ENCODE data around the gene NHP2. TPM values are rescaled to one million over a fixed set of nuclear protein-coding genes. Genes with fewer than 3 reads are reported as not detected.
A peak's percentile ranks its signal among the peaks of the same experiment; 100 is the strongest.

Gene NHP2
- total RNA-seq, 4 donors from 2014 or later = 109 to 257 (median 177) TPM

DNA sequence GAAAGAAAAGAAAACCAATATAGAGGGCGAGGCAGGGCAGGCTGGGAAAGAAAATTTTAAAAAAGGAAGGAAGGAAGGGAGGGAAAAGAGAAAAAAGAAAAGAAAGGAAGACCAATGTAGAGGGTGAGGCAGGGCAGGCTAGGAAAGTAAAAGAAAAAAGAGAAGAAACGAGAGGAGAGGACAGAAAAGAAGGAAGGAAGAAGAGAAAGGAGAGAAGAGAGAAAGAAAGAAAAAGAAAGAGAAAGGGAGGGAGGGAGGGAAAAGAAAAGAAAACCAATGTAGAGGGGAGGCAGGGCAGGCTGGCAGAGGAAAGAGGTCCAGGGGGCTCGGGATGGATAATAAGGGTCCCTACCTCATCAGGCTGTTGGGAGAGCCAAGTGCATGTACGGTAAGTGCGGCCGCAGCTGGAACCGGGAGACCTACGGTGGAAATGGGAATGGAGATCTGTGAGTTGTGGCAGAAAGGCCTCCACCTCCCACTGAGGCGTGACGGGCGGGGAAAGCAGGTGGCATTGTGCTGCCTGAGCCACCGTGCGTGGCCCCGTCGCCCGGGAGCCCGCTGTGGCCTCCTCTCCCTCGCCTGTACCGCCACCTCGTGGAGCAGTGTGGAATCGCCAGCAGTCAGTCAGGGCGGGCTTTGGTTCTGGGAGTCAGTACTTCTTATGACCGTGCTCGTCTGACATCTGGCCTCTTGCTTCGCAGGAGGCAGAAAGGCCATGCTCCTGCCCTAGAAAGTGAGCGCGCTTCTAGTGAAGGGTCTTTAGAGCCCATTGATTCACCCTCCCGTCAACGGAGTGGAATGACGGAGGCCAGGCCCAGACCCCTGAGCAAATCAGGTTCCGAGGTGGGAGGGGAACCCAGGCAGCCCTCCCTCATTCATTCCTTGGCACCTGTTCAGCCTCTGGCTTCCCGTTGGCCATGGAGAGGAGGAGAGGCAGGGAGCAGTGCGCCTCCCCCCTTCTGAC, 10.4 kb upstream of the NHP2 start:
- WGBS, 2 donors = 9 to 17% methylated on average over 11 to 33 of the region's 33 CpGs
- no peaks in the 10 kb centered on the region for H3K27me3 ChIP-seq
- no peak for TF ChIP-seq POLR2A (IDR thresholded peaks at IDR 0.05)
- peak; percentile 95 to 99 (median 98) for TF ChIP-seq CTCF (IDR thresholded peaks at IDR 0.05)

DNA sequence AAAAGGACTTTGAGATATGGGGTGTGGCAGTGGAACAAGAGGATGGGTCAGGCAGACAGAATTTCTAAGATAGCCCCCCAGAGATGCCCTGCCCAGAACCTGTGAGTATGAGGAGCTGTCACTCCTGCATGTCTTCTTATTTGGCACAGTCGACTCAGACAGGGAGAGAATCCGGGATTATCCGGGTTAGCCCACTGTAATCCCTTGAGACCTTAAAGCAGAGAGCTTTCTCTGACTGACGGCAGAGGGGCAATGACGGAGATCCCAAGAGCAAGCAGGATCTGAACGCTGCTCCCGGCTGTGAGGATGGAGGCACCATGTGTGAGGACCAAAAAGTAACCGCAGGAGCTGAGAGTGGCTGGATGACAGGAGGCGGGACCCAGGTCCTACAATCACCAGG, 8.8 kb upstream of the NHP2 start:
- H3K4me1 ChIP-seq = peaks cover 0 to 8% of the 10 kb centered on the region in 2 donors
- H3K4me3 ChIP-seq (replicated peaks in 1 of 3) = no peak overlapping the region
- intact Hi-C loops (cut with DNase I) = no loop called here
- H3K27me3 ChIP-seq = no peaks in the 10 kb centered on the region
- no peaks in the 10 kb centered on the region for H3K36me3 ChIP-seq
- no peak overlapping the region for H3K27ac ChIP-seq
- TF ChIP-seq POLR2A (IDR thresholded peaks at IDR 0.05) (no peak), CTCF (IDR thresholded peaks at IDR 0.05) (no peak)
- H3K9me3 ChIP-seq = no peaks in the 10 kb centered on the region
- WGBS, 2 donors = 82 to 83% methylated on average over 9 of the region's 9 CpGs
- DNase-seq = no peak

More for the DNA sequence above, 10.4 kb upstream of the NHP2 start:
- Histone ChIP-seq H3K4me3 (replicated peaks in 1 of 3) (no peak overlapping the region), H3K4me1 (peaks cover 0 to 8% of the 10 kb centered on the region in 2 donors), H3K27ac (no peak overlapping the region), H3K9me3 (no peaks in the 10 kb centered on the region), H3K36me3 (no peaks in the 10 kb centered on the region)
- DNase-seq = peak; percentile 94 to 97
- intact Hi-C loops (cut with DNase I) = no loop called here

DNA sequence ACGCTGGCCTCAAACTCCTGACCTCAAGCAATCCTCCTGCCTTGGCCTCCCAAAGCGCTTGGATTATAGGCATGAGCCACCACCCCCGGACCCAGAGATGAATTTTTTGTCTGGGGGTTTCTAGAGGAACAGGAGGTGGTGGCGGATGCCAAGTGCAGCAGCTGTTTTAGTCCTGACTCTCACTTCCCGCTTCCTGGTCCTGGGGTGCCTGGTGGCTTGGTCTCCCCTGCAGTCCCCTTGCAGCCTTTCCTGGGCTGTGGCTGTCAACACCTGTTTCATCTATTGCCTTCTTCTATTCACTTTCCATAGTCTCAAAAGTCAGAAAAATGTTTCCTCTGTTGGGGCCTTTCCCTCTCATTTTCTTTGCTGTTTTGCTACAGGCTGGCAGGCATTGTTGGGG, 6.5 kb upstream of the NHP2 start:
- 86 to 97% methylated on average over 5 of the region's 5 CpGs for WGBS, 2 donors
- Histone ChIP-seq H3K9me3 (no peaks in the 10 kb centered on the region), H3K4me3 (replicated peaks in 1 of 3) (no peak overlapping the region), H3K36me3 (no peaks in the 10 kb centered on the region), H3K4me1 (peaks cover 0 to 8% of the 10 kb centered on the region in 2 donors), H3K27ac (no peak overlapping the region), H3K27me3 (no peaks in the 10 kb centered on the region)
- TF ChIP-seq CTCF (IDR thresholded peaks at IDR 0.05) = no peak
- DNase-seq = no peak
- intact Hi-C loops (cut with DNase I) = no loop called here

DNA sequence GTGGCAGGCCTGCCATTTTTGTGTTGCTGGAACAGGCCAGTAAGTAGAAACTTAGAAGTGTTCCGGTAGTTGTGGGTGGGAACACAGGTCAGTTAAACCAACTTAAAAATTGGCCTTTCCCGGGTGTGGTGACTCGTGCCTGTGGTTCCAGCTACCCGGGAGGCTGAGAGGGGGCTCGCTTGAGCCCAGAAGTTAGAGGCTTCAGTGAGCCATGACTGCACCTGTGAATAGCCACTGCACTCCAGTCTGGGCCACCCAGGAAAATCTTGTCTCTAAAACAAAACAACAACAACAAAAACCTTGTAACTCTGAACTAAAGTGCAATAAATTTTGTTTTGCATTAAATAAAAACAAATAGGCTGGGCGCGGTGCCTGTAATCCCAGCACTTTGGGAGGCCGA, 1.4 kb upstream of the NHP2 start:
- Histone ChIP-seq H3K27ac (no peak overlapping the region), H3K9me3 (no peaks in the 10 kb centered on the region), H3K4me1 (peaks cover 8 to 10% of the 10 kb centered on the region in 2 donors), H3K4me3 (replicated peaks in 1 of 3) (no peak overlapping the region), H3K27me3 (no peaks in the 10 kb centered on the region), H3K36me3 (peaks cover 6 to 8% of the 10 kb centered on the region in 2 donors)
- intact Hi-C loops (cut with DNase I) = no loop called here
- WGBS, 2 donors = 71 to 79% methylated on average over 8 of the region's 8 CpGs
- no peak for DNase-seq
- TF ChIP-seq POLR2A (IDR thresholded peaks at IDR 0.05) (no peak), CTCF (IDR thresholded peaks at IDR 0.05) (no peak)

All from thyroid gland (tissue), 4 donors.